DMS 273 (cell line): Measurements from ENCODE around the gene POLR1B.
"Not testable (repeated sequence)": the region's sequence is repeated elsewhere in the genome, so short reads cannot be mapped to it uniquely, and the experiment has no call there.

Source experiments
- DNase-seq: peaks from one replicate; lab custom pipeline; 2025; ENCODE audit not compliant: unreplicated experiment; lab: John Stamatoyannopoulos, UW

POLR1B gene

DNA sequence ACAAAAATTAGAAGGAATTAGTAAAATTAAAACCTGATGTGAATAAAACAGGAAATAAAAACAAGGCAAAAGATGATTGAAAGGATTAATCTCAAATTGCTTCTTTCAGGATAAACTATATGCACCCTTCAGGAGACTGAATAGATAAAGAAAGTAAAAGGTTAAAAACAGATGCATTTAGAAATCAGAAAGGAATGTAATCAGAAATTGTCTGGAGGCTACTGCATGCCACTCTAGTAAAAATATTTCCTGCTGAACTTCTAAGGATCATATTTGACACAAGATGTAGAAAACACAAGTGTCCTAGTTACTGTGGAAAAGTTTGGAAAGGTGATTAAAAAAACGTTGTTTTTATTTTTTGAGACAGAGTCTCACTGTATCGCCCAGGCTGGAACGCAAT is 58.4 kb downstream of the POLR1B start:
- DNase-seq = no peak

DNA sequence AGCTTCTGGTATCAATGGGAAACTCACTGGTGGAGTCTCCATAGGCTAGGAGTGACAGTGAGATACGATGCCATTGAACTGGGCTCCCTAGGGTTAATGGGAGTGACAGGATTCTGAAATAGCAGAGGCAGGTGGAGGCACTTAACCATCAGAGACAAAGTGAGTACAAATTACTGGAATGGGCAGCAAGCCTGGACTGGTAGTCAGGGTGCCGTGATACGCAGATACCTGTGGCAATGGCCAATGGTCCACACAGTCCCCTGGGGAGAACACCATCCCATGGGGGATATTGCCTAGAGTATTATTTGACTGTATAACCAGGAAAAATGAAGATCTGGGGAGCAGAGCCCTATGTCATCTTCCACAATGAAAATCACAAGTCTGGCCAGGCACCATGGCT is 59.5 kb downstream of the POLR1B start:
- no peak for DNase-seq

DNA sequence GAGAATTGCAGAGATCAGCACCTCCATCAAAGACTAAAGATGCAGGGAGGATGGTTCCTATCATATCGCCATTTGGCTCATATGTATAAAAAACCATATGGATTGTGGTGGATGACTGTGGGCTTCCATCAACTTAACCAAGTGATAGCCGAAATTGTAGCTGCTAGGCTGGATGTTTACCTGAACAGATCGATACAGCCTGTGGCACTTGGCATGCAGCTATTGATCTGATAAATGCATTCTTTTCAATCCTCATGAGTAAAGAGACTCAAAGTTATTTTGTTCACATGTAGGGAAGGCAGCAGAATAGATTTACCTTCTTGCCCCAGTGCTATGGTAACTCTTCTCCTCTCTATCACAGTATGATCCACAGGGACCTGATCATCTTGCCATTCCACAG is 60.7 kb downstream of the POLR1B start:
- DNase-seq = no peak

DNA sequence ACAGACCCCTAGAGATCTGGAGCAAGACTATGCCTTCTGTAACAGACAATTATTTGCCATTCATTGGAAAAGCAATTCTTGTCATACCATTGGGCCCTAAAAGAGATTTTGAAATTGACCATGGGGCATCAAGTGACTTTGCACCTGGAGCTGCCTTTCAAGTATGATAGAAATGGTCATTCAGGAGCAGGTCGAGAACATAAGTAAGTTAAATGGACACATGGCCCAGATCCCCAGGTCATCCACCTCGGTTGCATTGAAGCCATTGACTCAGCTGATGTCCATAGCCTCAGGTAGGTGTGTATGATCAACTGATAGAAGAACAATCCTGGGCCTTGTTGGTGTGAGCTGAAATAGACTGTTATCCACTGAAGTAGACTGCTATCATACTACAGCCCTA is 61.5 kb downstream of the POLR1B start:
- DNase-seq = no peak

DNA sequence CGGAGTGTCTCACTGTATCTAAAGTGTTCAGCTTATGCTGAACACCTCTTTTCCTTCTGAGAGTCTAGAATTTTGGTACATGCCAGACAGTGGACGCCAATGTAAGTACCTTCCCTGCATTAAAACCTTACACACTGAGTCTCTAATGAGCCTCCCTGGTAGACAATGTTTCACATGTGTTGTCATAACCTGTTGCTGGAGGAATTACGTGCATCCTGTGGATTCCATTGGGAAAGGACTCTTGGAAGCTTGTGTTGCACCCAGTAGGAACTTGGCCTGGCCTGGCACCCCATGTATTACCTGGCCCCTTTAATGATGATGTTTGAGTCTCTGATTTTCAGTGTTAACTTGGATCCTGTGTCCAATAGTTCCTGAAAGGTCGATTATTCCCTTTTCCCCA is 62.7 kb downstream of the POLR1B start:
- DNase-seq = no peak

DNA sequence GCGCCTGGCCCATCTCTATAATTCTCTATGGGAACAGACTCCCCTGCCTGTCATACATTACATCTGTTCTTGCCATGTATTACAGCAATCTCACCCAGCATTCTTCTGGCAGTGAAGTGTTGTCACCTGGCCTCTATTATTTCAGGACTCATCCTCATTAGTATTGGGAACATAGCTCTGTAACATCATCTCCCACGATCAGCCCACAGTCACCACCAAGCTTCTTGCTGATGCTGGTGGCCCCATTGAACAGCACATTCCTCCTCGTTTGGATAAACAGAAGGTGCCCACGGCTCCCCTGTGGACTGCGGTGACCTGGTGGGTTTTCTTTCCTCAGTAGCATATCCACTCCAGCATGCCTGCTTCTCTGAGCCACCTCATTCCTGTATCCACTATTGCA is 63.7 kb downstream of the POLR1B start:
- no peak for DNase-seq

DNA sequence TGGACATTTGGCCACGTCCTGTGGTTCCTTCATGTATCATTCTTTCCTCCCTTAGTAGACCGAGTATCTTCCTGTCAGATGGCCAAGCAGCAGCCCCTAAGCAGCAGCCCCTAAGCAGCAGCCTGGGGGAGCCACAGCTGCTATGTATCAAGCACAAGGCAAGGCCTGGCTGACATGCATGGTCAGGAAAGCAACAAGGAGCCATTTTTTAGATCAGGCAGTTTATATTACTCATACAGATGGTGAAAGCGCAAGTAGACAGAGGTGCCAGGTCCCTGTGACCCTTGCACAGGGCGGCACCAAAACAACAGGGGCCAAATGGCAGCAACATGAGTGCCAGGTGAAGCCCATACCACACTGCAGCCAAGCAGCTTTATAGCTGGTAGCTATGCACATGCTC is 64.3 kb downstream of the POLR1B start:
- no peak for DNase-seq

DNA sequence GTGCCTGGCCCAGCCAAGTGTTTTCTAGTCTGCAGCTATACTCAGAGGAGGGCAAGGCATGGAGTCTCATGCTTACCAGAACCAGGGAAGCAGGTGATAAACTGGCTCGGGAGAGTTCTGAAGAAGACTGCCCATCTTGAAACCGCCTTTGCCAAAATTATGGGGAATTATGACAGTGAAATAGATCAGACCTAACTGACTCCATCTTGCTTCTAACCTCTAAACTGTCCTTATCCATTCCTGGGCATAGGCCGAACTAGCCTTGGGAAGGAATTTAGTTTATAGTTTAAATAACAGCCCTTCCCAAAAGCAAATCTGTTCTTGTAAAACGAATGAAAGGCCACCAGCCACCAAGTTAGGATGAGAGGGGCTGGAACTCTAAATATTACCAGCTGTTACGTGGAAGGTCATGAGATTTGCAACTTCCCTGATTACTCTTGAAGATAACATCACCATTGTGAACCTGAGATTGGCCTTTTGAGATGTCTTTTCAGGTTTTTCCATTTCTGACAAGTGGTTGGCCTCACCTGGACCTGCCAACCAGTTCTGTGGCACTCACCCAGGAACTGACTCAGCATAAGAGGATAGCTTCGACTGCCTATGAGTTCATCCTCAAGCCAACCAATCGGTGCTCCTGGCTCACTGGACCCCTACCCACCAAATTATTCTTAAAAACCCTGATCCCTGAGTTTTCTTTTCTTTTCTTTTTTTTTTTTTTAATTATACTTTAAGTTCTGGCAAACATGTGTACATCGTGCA is 65.6 kb downstream of the POLR1B start:
- DNase-seq = no peak

DNA sequence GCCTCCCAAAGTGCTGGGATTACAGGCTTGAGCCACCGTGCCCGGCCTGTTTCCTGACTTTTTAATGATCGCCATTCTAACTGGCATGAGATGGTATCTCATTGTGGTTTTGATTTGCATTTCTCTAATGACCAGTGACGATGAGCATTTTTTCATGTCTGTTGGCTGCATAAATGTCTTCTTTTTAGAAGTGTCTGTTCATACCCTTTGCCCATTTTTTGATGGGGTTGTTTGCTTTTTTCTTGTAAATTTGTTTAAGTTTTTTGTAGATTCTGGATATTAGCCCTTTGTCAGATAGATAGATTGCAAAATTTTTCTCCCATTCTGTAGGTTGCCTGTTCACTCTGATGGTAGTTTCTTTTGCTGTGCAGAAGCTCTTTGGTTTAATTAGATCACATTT is 67.1 kb downstream of the POLR1B start:
- DNase-seq = not testable (repeated sequence)

DNA sequence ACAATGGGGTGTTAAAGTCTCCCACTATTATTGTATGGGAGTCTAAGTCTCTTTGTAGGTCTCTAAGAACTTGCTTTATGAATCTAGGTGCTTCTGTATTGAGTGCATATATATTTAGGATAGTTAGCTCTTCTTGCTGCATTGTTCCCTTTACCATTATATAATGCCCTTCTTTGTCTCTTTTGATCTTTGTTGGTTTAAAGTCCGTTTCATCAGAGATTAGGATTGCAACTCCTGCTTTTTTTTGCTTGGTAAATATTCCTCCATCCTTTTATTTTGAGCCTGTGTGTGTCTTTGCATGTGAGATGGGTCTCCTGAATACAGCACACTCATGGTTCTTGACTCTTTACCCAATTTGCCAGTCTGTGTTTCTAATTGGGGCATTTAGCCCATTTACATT is 70.0 kb downstream of the POLR1B start:
- DNase-seq = not testable (repeated sequence)

DNA sequence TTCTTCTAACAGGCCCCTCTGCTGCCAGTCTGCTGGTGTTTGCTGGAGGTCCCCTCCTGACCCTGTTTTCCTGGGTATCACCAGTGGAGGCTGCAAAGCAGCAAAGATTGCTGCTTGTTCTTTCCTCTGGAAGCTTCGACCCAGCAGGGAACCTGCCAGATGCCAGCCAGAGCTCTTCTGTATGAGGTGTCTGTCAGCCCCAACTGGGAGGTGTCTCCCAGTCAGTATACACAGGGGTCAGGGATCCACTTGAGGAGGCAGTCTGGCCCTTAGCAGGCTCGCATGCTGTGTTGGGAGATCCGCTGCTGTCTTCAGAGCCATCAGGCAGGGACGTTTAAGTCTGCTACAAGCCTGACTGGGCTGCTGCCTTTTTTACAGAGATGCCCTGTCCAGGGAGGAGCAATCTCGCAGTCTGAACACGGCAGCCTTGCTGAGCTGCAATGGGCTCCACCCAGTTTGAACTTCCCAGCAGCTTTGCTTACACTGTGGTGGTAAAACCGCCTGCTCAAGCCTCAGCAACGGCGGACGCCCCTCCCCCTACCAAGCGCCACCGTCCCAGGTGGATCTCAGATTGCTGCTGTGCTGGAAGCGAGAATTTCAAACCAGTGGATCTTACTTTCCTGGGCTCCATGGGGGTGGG is 72.1 kb downstream of the POLR1B start:
- no peak for DNase-seq

DNA sequence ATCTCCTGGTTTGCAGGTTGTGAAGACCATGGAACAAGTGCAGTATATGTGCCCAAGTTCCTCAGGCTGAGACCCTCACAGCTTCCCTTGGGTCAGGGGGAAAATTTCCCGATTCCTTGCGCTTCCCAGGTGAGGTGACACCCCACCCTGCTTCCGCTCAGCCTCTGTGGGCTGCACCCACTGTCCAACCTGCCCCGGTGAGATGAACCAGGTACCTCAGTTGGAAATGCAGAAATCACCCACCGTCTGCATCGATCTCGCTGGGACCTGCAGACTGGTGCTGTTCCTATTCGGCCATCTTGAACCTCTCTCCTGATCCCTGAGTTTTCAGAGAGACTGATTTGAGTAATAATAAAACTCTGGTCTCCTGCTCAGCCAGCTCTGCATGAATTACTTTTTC is 72.8 kb downstream of the POLR1B start:
- no peak for DNase-seq

DNA sequence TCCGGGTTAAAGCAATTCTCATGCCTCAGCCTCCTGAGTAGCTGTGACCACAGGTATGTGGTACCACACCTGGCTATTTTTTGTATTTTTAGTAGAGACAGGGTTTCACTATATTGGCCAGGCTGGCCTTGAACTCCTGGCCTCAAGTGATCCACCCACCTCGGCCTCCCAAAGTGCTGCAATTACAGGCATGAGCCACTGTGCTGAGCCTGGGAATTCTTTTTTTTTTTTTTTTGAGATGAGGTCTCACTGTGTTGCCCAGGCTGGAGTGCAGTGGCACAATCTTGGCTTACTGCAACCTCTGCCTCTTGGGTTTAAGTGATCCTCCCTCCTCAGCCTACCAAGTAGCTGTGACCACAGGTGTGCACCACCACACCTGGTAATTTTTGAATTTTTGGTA is 73.5 kb downstream of the POLR1B start:
- not testable (repeated sequence) for DNase-seq

DNA sequence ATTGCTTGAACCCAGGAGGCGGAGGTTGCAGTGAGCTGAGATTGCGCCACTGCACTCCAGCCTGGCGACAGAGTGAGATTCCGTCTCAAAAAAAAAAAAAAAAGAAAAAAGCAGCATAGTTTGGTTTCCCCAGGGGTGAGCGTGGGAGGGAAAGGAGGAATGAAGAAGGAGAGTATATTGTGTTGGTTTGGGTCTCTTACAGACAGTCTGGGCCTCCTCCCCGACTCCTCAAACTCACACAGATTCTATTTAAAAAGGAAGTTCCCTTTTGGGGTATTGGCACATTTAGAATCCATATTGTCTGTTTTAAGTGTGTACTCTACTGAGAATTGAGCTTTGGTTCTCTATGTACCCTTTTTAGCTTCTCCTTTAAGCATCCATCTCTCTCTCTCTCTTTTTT is 76.1 kb downstream of the POLR1B start:
- no peak for DNase-seq

DNA sequence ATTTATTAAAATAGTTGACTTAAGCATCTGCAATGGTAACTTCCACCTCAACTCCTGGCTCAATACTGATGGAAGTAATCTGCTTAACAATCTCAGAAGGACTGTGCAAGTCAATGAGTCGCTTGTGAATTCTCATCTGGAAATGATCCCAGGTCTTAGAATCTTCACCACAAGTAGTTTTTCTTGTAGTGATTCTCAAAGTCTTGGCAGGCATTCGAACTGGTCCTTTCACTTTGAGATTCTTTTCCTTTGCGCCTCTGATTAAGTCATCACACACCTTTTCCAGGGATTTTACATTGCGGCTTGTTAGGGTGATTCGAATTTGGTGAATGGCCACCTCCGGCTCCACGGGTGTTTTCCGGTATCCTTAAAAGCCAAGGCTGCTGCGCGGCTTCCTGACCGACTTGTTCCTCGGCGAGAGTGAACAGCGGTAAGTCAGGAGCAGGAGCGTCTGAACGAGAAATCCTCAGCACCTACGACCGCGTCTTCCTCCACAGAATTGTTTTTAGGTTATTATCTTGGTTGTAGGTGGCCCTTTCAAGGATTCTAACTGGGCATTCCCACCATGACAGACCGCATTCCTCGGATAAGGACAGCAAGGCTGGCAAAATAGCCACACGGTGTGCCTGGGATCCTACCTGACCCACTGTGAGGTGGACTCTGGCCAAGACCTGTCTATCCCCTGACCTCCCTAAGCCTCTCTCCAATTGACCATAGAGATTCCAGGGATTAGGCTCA is 79.7 kb downstream of the POLR1B start:
- no peak for DNase-seq

DNA sequence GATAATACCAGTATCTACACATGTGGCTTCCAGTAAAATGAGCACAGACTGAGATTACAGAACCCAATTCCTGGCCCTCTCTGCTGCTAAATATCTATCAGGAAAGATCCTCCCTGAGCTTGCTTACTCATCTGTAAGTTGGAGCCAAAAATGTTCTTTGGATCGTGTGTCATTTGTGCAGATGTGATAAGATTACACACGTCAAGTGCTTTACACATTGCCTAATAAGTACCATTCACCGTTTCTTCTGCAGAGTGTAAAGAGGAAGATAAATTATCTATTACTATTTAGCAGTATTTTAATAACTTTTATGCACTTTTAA is 80.2 kb downstream of the POLR1B start:
- DNase-seq = no peak

DNA sequence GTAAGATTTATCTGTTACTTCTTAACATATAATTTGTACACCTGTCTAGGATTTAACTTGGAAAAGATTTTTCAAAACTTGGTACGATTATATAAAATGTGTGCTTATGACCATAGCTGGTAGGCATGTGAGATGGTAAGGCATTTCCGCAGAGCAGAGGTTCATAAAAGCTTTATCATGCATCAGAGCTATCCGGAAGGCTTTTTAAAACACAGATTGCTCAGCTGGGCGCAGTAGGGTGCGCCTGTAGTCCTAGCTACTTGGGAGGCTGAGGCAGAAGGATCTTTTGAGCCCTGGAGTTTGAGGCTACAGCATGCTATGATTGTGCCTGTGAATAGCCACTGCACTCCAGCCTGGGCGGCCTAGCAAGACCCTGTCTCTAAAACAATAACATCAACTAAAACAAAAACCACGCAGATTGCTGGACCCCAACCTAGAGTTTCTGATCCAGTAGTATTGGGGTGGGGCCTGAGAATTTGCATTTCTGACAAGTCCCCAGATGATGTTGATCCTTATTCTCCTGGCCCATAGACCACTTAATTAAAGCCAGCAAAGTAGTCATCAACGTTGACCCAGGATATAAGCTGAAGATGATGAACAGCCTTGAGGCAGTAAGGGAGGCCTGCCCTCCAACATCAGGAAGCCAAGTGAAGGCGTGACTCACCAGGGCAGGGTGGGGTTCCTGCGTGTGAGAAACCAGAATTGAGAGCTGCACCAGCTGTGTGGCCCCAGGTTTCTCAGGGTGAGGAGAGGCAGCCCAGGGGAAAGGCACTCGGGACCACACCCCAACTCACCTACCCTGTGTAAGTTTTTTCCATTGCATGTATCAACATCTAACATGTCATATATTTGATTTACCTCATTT is 81.9 kb downstream of the POLR1B start:
- no peak for DNase-seq

DNA sequence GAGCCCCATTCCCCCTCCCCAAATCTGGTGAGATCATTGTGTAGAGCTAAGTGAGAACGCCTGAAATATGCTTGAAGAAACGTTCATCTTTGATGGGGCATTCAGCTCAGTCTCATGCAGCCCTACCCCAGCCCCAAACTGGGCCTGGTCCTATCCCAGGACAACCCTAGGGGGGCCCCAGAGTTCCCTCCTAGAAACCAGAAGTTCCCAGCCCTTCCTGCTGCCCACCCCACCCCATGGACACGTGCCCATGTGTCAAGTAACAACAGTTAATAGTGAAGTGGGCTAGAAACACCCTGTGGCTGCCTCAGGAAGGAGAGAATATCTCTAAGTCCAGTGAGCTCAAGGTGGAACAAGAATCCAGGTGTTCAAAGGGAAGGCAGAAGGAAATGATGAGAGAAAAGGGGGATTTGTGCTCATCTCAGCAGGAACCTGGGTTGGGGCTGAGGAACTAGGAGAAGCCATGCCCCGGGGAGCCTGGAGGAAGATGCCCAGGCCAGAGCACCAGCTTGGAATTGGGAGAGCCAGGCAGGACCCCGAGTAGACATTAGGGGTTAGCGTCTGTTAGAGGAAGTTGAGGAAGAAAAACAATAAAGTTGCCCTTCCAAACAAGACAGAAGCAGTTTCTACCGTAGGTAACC is 83.3 kb downstream of the POLR1B start:
- no peak for DNase-seq

DNA sequence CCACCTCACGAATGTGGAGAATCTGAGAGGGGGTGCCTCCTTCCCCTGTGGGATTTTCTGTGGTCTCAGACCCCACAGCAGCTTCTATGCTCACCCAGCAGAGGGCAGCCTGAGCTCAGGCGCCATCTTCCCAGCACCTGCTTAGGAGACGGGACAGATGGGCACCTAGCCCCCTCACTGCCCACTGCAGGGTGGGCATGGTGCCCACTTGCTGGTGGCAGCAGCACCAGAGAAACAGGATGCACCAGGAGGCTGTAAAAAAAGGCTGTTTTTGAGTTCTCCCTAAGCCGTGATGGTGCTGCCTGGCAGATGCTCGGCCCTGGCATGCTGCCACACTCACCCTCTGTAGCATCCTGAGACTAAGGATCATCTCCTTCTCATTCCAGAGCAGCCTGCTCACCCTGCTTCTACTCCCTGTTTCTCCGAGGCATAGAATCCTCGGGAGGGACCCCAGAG is 84.4 kb downstream of the POLR1B start:
- DNase-seq = peak; percentile 96
